ENCODE measurements around the gene FUT4. TPM values are rescaled to one million over a fixed set of nuclear protein-coding genes. Genes with fewer than 3 reads are reported as not detected.

The FUT4 gene
- total and polyA plus RNA-seq, 10 of the 15 experiments (the other 5 are each of a cell fraction or from before 2014, with no cell fraction given) = 0.68 to 9.1 (median 2.3) TPM

GRCh38 chr11:94560834-94561233, 17.1 kb downstream of the FUT4 start:
- H3K79me2 ChIP-seq (ENCODE audit: control insufficient read depth, insufficient read depth, low read length) = no peaks in the 10 kb centered on the region
- H3K27me3 ChIP-seq (replicated peaks in 1 of 2; ENCODE audit: control insufficient read depth in 2 of 2, insufficient read depth in 2 of 2, low read length in 1 of 2) = no peaks in the 10 kb centered on the region
- no TSS peak for BruUV-seq (replicated peaks)
- POLR2A ChIA-PET = no interaction called here
- intact Hi-C loops (cut with micrococcal nuclease; ENCODE audit: unreplicated experiment) = no loop called here
- in situ Hi-C loops (cut with MboI) = no loop called here
- CTCF ChIA-PET = interaction anchor here (1.3 to 3.2 kb wide), 3 partner anchors 13 to 56 kb away, joined by 3 to 12 read pairs (median 9); no protein-coding TSS in a partner anchor
- H4K20me1 ChIP-seq (ENCODE audit: control insufficient read depth, insufficient read depth) = no peaks in the 10 kb centered on the region
- ATAC-seq (no peak), DNase-seq (ENCODE audit: low read depth, low spot score) (no peak), FAIRE-seq (no peak)
- no peak overlapping the region for H3K9ac ChIP-seq (ENCODE audit: control insufficient read depth, insufficient read depth, low read length)
- TF ChIP-seq, protein P1, sequence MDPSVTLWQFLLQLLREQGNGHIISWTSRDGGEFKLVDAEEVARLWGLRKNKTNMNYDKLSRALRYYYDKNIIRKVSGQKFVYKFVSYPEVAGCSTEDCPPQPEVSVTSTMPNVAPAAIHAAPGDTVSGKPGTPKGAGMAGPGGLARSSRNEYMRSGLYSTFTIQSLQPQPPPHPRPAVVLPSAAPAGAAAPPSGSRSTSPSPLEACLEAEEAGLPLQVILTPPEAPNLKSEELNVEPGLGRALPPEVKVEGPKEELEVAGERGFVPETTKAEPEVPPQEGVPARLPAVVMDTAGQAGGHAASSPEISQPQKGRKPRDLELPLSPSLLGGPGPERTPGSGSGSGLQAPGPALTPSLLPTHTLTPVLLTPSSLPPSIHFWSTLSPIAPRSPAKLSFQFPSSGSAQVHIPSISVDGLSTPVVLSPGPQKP (IDR thresholded peaks at IDR 0.05; ENCODE audit: low read depth, low read length) = no peak
- no peak for TF ChIP-seq CUX1 (IDR thresholded peaks at IDR 0.05; ENCODE audit: insufficient replicate concordance, low read depth, low read length)
- TF ChIP-seq BACH1 (IDR thresholded peaks at IDR 0.05; ENCODE audit: borderline replicate concordance) = no peak
- no peak for TF ChIP-seq YBX1 (IDR thresholded peaks at IDR 0.05)
- TF ChIP-seq ZNF207 (IDR thresholded peaks at IDR 0.05; ENCODE audit: borderline replicate concordance) = no peak
- TF ChIP-seq SRF (IDR thresholded peaks at IDR 0.05; ENCODE audit: low read depth in 2 of 2, low read length in 2 of 2) = no peak
- no peak for TF ChIP-seq ZBED1 (IDR thresholded peaks at IDR 0.05; ENCODE audit: borderline replicate concordance)
- TF ChIP-seq, protein P2, sequence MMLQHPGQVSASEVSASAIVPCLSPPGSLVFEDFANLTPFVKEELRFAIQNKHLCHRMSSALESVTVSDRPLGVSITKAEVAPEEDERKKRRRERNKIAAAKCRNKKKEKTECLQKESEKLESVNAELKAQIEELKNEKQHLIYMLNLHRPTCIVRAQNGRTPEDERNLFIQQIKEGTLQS (IDR thresholded peaks at IDR 0.05; ENCODE audit: borderline replicate concordance, extremely low read depth, low read depth, low read length) = no peak
- 100% methylated on average over 2 of the region's 3 CpGs for WGBS (ENCODE audit: insufficient coverage, insufficient replicate concordance, low lambda C conversion rate, missing lambda C conversion rate)
- H2AFZ ChIP-seq (ENCODE audit: control insufficient read depth, low read depth, low read length) = no peak overlapping the region
- no peaks in the 10 kb centered on the region for H3K9me3 ChIP-seq (replicated peaks; ENCODE audit: control insufficient read depth, insufficient read depth, low read length)
- H3K36me3 ChIP-seq (ENCODE audit: control insufficient read depth in 2 of 2, insufficient read depth in 2 of 2, low read length in 1 of 2) = no peaks in the 10 kb centered on the region
- H3K4me2 ChIP-seq (ENCODE audit: control insufficient read depth, insufficient read depth) = no peak overlapping the region
- RAD21 ChIA-PET (ENCODE audit: unreplicated experiment) = interaction anchor here (1.0 kb wide), 1 partner anchor 41 kb away, joined by 4 read pairs; no protein-coding TSS in a partner anchor
- no peak overlapping the region for H3K4me3 ChIP-seq
- SMC1A ChIA-PET (ENCODE audit: uncharacterized antibody, unreplicated experiment) = interaction anchor here (1.3 kb wide), 1 partner anchor 27 kb away, joined by 3 read pairs; no protein-coding TSS in a partner anchor
- no peak overlapping the region for H3K27ac ChIP-seq (ENCODE audit: control insufficient read depth, insufficient read depth)
- H3K4me1 ChIP-seq (ENCODE audit: control insufficient read depth, insufficient read depth, low read length) = no peaks in the 10 kb centered on the region
